ENCODE measurements around the gene ZNF804A. TPM values are rescaled to one million over a fixed set of nuclear protein-coding genes. Genes with fewer than 3 reads are reported as not detected.

ZNF804A gene
- total and polyA plus RNA-seq, 2 of the 4 experiments (the other 2 are of a cell fraction), result 2.2 to 2.7 TPM

DNA sequence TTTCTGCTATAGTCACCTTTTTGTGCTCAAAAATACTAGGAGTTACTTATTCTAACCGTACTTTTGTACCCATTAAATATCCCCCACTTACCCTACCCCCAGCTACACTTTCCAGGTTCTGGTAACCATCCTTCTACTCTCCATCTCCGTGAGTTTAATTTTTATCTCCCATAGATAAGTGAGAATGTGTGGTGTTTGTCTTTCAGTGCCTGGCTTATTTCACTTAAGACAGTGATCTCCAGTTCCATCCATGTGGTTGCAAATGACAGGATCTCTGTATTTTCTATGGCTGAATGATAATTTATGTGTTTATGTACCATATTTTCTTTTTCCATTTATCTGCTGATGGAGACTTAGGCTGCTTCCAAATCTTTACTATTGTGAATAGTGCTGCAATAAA, 323.3 kb downstream of the ZNF804A start:
- H2BK5ac ChIP-seq (ENCODE audit: low read depth, low read length, poor library complexity, severe bottlenecking), result no peak overlapping the region
- H3K14ac ChIP-seq (replicated peaks; ENCODE audit: low read depth, low read length), result no peak overlapping the region
- H4K8ac ChIP-seq (ENCODE audit: low read depth in 2 of 2, low read length in 2 of 2), result no peak overlapping the region
- in situ Hi-C loops (cut with MboI; ENCODE audit: low sequenced_read_pairs), result no loop called here
- intact Hi-C loops (cut with micrococcal nuclease), result no loop called here
- no peak overlapping the region for H3K4me2 ChIP-seq (ENCODE audit: low read depth, low read length)
- no peak overlapping the region for H3K4me3 ChIP-seq (ENCODE audit: insufficient read depth, low read depth, low read length)
- H3K79me1 ChIP-seq (ENCODE audit: low read depth in 1 of 2, low read length in 2 of 2), result no peaks in the 10 kb centered on the region
- H4K5ac ChIP-seq (ENCODE audit: low read depth, low read length), result no peak overlapping the region
- no peak for DNase-seq
- no peak overlapping the region for H2AK9ac ChIP-seq (replicated peaks; ENCODE audit: low read depth, low read length, poor library complexity)
- no peak overlapping the region for H3K27ac ChIP-seq (ENCODE audit: insufficient read depth, low read length)
- POLR2A ChIA-PET (ENCODE audit: unreplicated experiment), result no interaction called here
- H2BK15ac ChIP-seq (ENCODE audit: low read depth, low read length), result no peak overlapping the region
- CTCF ChIA-PET, result no interaction called here
- H2BK120ac ChIP-seq (ENCODE audit: low read depth, low read length), result no peak overlapping the region
- H3K4ac ChIP-seq (ENCODE audit: low read depth, low read length), result no peak overlapping the region
- no peak for ATAC-seq (ENCODE audit: low read depth)
- WGBS, 2 experiments (ENCODE audit: extremely low coverage in 2 of 2, insufficient read length in 1 of 2), result no CpG with 5 or more reads among the region's 2 CpGs
- H2BK20ac ChIP-seq (ENCODE audit: low read depth, low read length), result no peak overlapping the region
- H3K9me3 ChIP-seq (ENCODE audit: control insufficient read depth, insufficient read depth, low read length), result no peaks in the 10 kb centered on the region
- no peak overlapping the region for H3K9ac ChIP-seq (ENCODE audit: low read depth, low read length)
- dilution Hi-C loops (cut with HindIII; ENCODE audit: low sequenced_read_pairs, unreplicated experiment), result no loop called here
- H3K18ac ChIP-seq (ENCODE audit: low read depth, low read length), result no peak overlapping the region
- TF ChIP-seq POLR2A (IDR thresholded peaks at IDR 0.05; ENCODE audit: low read depth, low read length), result no peak
- no peak for TF ChIP-seq RCOR1 (IDR thresholded peaks at IDR 0.05; ENCODE audit: insufficient replicate concordance, low read length)
- TF ChIP-seq RFX5 (IDR thresholded peaks at IDR 0.05; ENCODE audit: low read depth, low read length), result no peak
- no peak for TF ChIP-seq NFE2L2 (IDR thresholded peaks at IDR 0.05; ENCODE audit: low read depth, low read length)
- no peak for TF ChIP-seq MAZ (IDR thresholded peaks at IDR 0.05; ENCODE audit: borderline replicate concordance, low read depth, low read length)
- no peak for TF ChIP-seq SMC3 (IDR thresholded peaks at IDR 0.05; ENCODE audit: low read depth, low read length)
- TF ChIP-seq RAD21 (IDR thresholded peaks at IDR 0.05; ENCODE audit: low read length), result no peak
- no peak for TF ChIP-seq CEBPB (IDR thresholded peaks at IDR 0.05; ENCODE audit: low read depth, low read length)
- no peak overlapping the region for H3K23ac ChIP-seq (ENCODE audit: low read depth, low read length)
- H3K9me1 ChIP-seq (ENCODE audit: insufficient read depth, low read length), result no peaks in the 10 kb centered on the region
- no peak overlapping the region for H2AK5ac ChIP-seq (ENCODE audit: low read depth, low read length)
- H4K91ac ChIP-seq (ENCODE audit: insufficient read depth, low read depth, low read length), result no peak overlapping the region
- no peaks in the 10 kb centered on the region for H4K20me1 ChIP-seq (ENCODE audit: insufficient read depth, low read length)
- H2AFZ ChIP-seq (replicated peaks; ENCODE audit: low read length, poor library complexity), result no peak overlapping the region
- no peaks in the 10 kb centered on the region for H3K36me3 ChIP-seq (ENCODE audit: control insufficient read depth, insufficient read depth, low read length)
- no peaks in the 10 kb centered on the region for H3K27me3 ChIP-seq (ENCODE audit: control insufficient read depth, insufficient read depth, low read length)
- H3K4me1 ChIP-seq (ENCODE audit: control insufficient read depth, insufficient read depth, low read length), result no peaks in the 10 kb centered on the region
- no TSS peak for BruUV-seq (replicated peaks)
- H3K56ac ChIP-seq (ENCODE audit: extremely low read depth, insufficient read depth, low read length), result no peak overlapping the region
